HG03354 (cell line): ENCODE measurements around the gene TBCD.

Experiments
- ATAC-seq: cut with Tn5 transposase; IDR thresholded peaks from one replicate; pipeline ENCODE4 v1.9.1; 2021; ENCODE audit warnings: mild to moderate bottlenecking; ENCODE audit not compliant: unreplicated experiment, poor library complexity, severe bottlenecking

The TBCD gene

GRCh38 chr17:82805254-82805653 is 53.4 kb downstream of the TBCD start:
- no peak for ATAC-seq

- no peak for ATAC-seq
Measured at GRCh38 chr17:82805823-82806222, 54.0 kb downstream of the TBCD start.

- ATAC-seq = no peak
Measured at GRCh38 chr17:82806645-82807044, 54.8 kb downstream of the TBCD start.

- ATAC-seq = no peak
Measured at GRCh38 chr17:82807101-82807500, 55.2 kb downstream of the TBCD start.

- ATAC-seq = no peak
Measured at GRCh38 chr17:82807562-82807961, 55.7 kb downstream of the TBCD start.

- ATAC-seq = no peak
Measured at GRCh38 chr17:82808006-82808405, 56.1 kb downstream of the TBCD start.

DNA sequence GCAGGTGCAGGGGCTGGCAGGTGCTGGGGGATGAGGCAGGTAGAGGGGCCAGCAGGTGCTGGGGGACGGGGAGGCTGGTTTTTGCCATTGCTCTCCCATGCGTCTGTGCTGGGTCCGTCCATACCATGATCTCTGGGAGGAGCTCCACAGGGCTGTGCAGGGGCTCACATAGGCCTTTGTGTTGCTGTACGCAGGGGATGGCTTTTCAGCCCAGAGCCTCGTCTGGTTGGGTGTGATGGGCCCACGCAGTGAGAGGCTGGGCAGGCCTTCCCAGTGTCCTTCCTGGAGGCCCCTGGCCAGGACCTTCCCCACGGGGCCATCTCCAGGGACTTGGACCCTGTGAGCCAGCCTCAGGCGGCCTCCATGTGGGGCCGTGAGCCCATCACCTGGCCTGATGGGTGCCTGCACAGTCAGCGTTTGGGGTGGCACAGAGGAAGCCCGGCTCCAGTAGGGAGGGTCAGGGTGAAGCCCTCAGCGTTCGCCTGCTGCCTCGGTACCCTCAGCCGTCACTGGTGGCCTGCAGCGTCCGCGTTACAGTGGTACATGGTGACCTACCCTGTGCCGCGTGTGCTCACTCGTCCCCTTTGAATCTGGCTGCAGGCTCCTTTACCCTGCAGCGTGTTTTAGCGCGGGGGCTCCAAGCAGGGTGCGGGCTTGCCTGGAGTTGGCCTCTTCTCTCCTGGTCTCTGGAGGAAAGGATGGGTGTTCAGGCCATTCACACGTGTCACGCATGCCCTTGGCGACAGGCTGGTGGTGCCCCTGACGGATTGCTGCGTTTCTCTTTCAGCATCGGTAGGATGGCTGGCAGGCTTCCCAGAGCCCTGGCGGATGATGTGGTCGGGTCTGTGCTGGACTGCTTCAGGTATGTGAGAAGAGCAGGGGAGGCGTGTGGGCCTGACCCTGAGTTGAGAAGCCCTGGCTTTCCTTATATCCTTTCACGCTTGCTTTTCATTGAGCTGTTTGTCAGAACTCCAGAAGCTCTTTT is 57.3 kb downstream of the TBCD start:
- ATAC-seq = no peak

- no peak for ATAC-seq
Measured at GRCh38 chr17:82810644-82811430, 59.0 kb downstream of the TBCD start.

GRCh38 chr17:82812058-82812457 is 60.2 kb downstream of the TBCD start:
- no peak for ATAC-seq

DNA sequence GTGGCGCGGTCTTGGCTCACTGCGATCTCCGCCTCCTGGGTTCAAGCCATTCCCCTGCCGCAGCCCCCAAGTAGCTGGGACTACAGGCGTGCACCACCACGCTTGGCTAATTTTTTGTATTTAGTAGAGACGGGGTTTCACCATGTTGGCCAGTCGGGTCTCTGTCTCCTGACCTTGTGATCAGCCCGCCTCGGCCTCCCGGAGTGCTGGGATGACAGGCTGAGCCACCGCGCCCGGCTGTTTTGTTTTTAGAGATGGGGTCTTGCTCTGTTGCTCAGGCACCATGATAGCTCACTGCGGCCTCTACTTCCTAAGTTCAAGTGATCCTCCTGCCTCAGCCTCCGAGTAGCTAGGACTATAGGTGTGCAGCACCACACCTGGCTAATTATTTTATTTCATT is 60.7 kb downstream of the TBCD start:
- no peak for ATAC-seq

- ATAC-seq = no peak
Measured at GRCh38 chr17:82813299-82814051, 61.6 kb downstream of the TBCD start.

DNA sequence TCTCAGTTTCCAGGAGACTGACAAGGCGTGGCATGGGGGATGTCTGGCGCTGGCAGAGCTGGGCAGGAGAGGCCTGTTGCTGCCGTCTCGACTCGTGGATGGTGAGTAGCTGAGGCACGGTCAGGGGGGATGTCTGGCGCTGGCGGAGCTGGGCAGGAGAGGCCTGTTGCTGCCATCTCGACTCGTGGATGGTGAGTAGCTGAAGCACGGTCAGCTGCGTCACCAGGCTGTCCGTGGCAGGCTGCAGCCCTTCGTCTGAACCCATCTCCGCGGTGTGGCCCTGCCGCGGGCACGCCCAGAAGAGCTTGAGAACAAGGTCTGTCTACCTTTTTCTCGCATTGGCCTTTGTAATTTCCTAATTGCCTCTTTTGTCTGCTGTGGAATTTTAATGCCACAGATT is 63.0 kb downstream of the TBCD start:
- no peak for ATAC-seq

DNA sequence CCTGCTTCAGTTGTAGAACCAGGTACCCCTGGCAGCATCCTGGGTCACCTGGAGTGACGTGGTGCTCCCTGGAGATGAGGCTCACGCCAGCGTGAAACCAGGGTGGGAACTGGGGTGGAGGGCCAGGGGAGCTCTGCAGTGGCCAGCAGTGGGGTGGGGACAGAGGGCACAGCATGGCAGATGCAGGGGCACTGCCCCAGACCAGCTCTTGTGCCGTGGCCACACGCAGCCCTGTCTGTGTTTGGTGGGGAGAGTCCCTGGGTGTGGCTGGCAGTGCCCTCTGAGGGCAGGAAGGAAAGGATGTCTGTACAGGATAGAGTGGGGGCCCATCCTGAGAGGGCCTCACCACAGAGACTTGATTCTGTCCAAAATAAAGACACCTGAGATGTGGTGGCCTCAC is 63.5 kb downstream of the TBCD start:
- no peak for ATAC-seq

DNA sequence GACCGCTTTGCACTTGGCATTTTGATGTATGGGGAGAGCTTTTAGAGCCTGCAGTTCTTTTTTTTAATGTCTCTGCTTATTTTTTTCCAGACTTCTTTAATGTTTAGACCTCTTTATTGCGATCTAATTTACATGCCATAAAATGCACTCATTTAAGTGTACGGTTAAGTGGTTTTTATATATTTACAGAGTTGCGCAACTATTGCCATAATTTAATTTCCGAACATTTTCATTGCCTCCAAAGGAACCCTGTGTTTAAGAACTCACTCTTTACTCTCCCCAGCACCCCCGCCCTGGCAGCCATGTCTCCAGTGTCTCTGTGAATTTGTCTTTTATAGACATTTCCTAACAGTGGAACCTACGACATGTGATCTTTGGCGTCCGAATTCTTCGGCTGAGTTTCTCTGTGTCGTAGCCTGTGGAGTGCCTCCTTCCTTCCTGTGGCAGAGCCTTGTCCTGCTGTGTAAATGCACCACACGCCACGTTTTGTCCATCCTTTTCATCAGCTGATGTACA is 64.0 kb downstream of the TBCD start:
- ATAC-seq = no peak

DNA sequence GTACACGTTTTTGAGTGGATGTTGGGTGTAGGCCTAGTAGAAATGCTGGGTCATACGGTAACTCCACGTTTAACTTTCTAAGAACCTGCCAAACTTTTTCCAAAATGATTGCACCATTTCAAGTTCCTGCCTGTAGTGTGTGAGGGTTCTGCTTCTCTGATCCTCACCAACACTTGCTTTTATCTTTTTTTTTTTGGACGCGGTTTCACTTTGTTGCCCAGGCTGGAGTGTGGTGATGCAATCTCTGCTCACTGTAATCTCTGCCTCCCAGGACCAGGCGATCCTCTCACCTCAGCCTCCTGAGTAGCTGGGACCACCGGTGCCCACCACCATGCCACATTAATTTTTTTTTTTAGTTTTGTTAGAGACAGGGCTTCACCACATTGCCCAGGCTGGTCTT is 64.5 kb downstream of the TBCD start:
- no peak for ATAC-seq

DNA sequence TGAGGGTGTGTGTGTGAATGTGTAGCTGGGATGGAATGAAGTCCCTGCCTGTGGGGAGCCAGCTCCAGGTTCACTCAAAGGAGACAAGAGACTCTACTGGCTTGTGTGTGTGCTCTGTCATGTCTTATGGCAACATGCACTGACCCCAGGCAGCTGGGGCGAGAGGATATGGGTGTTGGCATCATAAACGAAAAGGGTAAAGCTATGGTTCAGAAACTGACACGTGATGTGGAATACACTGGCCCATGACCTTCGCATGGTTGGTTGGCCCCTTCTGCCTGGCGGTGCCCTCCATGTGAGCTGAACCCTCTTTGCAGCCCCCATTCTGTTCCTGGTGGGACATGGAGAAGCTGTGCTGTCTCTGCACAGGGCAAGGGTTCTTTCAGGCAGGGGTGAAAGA is 66.1 kb downstream of the TBCD start:
- no peak for ATAC-seq

DNA sequence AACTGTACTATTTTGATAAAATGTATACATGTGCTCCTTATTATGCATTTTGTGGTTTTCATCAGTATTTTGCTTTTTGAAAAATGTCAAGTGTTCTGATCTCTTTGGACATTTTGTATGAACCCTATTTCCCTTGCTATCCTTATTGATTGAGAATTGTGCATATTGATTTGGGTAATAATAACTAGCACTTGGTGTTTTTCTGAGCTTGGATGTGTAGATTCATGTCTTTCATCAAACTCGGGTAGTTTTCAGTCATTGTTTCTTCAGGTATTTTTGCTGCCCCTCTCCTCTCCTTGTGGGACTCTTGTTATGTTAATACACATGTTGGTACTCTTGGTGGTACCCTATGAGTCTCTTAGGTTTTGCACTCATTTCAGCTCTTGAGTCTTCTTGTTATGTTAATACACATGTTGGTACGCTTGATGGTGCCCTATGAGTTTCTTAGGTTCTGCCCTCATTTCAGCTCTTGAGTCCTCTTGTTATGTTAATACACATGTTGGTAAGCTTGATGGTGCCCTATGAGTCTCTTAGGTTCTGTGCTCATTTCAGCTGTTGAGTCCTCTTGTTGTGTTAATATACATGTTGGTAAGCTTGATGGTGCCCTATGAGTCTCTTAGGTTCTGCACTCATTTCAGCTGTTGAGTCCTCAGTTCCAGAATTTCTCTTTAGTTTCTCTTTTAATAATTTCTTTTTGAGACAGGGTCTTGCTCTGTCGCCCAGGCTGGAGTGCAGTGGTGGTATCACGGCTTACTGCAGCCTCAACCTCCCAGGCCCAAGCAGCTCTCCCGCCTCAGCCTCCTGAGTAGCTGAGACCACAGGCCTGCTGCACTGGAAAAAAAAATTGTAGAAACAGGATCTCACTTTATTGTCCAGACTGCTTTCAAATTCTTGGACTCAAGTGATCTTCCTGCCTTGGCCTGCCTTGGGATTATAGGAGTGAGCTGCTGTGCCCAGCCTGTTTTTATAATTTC is 68.7 kb downstream of the TBCD start:
- ATAC-seq = no peak

- ATAC-seq = no peak
Measured at GRCh38 chr17:82821554-82821953, 69.7 kb downstream of the TBCD start.

DNA sequence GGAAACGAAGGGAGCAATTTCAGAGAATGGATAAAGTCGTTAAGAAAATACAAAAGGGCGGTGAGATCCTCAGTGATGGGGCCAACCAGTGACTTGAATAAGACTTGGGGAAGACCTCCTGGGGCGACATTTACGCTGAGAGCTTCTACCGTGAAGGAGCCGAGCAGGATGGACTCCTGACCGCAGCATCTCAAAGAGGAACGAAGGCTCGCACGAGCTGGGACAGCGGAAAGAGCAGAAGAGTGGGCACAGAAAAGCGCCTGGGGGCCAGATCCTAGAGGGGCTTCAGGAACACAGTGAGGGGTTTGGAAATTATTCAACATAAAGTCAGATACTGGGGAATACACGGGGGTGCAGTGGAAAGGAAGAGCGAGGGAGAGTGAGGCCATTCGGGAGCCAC is 70.4 kb downstream of the TBCD start:
- no peak for ATAC-seq
